Left ventricle myocardium inferior (tissue), 1 donor: Measurements from ENCODE around the gene CDR2L. TPM values are rescaled to one million over a fixed set of nuclear protein-coding genes. Genes with fewer than 3 reads are reported as not detected.
"Not testable (repeated sequence)": the region's sequence is repeated elsewhere in the genome, so short reads cannot be mapped to it uniquely, and the experiment has no call there.

Source experiments
- DNase-seq: peaks from one replicate; pipeline ENCODE4 v3.0.0-alpha.2; 2020
- H3K27ac ChIP-seq: fragments of 200-600 bp; replicated peaks from 2 replicates; pipeline ENCODE4 v1.8.0; 2021
- H3K27me3 ChIP-seq: fragments of 200-600 bp; 2 replicates; pipeline ENCODE4 v1.8.0; 2021; ENCODE audit warnings: low read depth
- H3K36me3 ChIP-seq: fragments of 200-600 bp; 2 replicates; pipeline ENCODE4 v1.8.0; 2021
- H3K4me1 ChIP-seq: fragments of 200-600 bp; 2 replicates; pipeline ENCODE4 v1.8.0; 2021
- H3K4me3 ChIP-seq: fragments of 200-600 bp; 2 replicates; pipeline ENCODE4 v1.8.0; 2021; ENCODE audit warnings: mild to moderate bottlenecking, moderate library complexity
- H3K9me3 ChIP-seq: fragments of 200-600 bp; replicated peaks from 2 replicates; pipeline ENCODE4 v1.8.0; 2021
- CTCF ChIP-seq: fragments of 200-600 bp; IDR thresholded peaks from 2 replicates; pipeline ENCODE4 v1.8.0; 2021; ENCODE audit warnings: antibody characterized with exemption, mild to moderate bottlenecking, borderline replicate concordance
- intact Hi-C: fragments of 100-400 bp; cut with micrococcal nuclease; formaldehyde crosslinking; loops from one replicate; pipeline ENCODE4 v1.11.0; 2022
- total RNA-seq: library from RNA; stranded (reverse); fragmentation: NEBNext Ultra II Directional; extraction: Animal tissue kit (Norgen Biotek cat#: 25700); gene quantifications from one replicate; pipeline ENCODE4 v1.2.1, GENCODE V29; 2021
- donor health status: DM: no; HTN: yes; CAD: no; lungs with severe emphysema.

Gene CDR2L
- total RNA-seq, 1 donor from 2014 or later, result 17.4 TPM

GRCh38 chr17:75001915-75002843 is 14.7 kb downstream of the CDR2L start:
- intact Hi-C loops, result no loop called here
- no peak for TF ChIP-seq CTCF
- peaks cover 68% of the 10 kb centered on the region for H3K36me3 ChIP-seq
- no peaks in the 10 kb centered on the region for H3K27me3 ChIP-seq
- no peak overlapping the region for H3K4me3 ChIP-seq
- no peak overlapping the region for H3K27ac ChIP-seq
- H3K4me1 ChIP-seq, result peaks cover 23% of the 10 kb centered on the region
- no peak for DNase-seq
- no peaks in the 10 kb centered on the region for H3K9me3 ChIP-seq

DNA sequence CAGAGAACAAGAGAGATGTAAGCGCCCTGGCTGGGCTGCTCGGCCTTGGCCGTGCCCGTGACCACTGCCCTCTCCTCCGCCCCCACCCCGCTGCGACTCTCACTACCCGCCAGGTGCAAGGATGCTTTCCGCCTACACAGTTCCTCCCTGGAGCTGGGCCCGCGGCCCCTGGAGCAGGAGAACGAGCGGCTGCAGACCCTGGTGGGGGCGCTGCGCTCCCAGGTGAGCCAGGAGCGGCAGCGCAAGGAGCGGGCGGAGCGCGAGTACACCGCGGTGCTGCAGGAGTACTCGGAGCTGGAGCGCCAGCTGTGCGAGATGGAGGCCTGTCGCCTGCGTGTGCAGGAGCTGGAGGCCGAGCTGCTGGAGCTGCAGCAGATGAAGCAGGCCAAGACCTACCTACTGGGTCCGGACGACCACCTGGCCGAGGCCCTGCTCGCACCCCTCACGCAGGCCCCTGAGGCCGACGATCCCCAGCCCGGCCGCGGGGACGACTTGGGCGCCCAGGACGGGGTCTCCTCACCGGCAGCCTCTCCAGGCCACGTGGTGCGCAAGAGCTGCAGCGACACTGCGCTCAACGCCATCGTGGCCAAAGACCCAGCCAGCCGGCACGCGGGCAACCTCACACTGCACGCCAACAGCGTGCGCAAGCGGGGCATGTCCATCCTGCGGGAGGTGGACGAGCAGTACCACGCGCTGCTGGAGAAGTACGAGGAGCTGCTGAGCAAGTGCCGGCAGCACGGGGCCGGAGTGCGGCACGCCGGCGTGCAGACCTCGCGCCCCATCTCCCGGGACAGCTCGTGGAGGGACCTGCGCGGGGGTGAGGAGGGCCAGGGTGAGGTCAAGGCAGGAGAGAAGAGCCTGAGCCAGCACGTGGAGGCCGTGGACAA is 15.9 kb downstream of the CDR2L start:
- Histone ChIP-seq H3K36me3 (peaks cover 68% of the 10 kb centered on the region), H3K4me1 (peaks cover 18% of the 10 kb centered on the region), H3K27me3 (no peaks in the 10 kb centered on the region), H3K4me3 (no peak overlapping the region), H3K27ac (no peak overlapping the region), H3K9me3 (no peaks in the 10 kb centered on the region)
- intact Hi-C loops, result no loop called here
- no peak for TF ChIP-seq CTCF
- no peak for DNase-seq

- TF ChIP-seq CTCF, result no peak
- H3K27ac ChIP-seq, result no peak overlapping the region
- peaks cover 68% of the 10 kb centered on the region for H3K36me3 ChIP-seq
- H3K27me3 ChIP-seq, result no peaks in the 10 kb centered on the region
- H3K9me3 ChIP-seq, result no peaks in the 10 kb centered on the region
- DNase-seq, result no peak
- intact Hi-C loops, result no loop called here
- H3K4me1 ChIP-seq, result peaks cover 12% of the 10 kb centered on the region
- H3K4me3 ChIP-seq, result no peak overlapping the region
Measured at GRCh38 chr17:75003957-75004355, 16.5 kb downstream of the CDR2L start.

DNA sequence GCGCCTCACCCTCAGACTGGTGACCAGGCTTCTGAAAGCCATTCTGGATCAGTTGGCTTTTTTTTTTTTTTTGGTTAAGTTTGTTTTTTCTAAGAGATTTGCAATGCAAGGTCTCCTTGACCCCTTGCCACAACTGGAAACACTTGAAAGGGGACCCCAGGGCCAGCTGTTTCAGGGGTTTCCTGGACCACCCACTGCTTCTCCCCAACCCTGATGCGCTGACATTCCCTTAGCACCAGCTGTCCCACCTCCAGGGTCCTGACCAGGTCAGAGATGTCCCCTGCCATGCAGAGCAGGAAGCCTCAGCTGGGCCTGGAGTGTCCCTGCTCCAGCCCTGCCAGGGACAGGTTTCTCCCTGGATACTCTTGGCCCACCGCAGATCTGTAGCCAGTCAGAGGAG is 16.9 kb downstream of the CDR2L start:
- no peak for TF ChIP-seq CTCF
- intact Hi-C loops, result no loop called here
- Histone ChIP-seq H3K27me3 (no peaks in the 10 kb centered on the region), H3K36me3 (peaks cover 68% of the 10 kb centered on the region), H3K9me3 (no peaks in the 10 kb centered on the region), H3K4me1 (peaks cover 7% of the 10 kb centered on the region), H3K4me3 (no peak overlapping the region), H3K27ac (no peak overlapping the region)
- DNase-seq, result no peak

- TF ChIP-seq CTCF, result no peak
Measured at GRCh38 chr17:75005291-75005690, 17.9 kb downstream of the CDR2L start.

DNA sequence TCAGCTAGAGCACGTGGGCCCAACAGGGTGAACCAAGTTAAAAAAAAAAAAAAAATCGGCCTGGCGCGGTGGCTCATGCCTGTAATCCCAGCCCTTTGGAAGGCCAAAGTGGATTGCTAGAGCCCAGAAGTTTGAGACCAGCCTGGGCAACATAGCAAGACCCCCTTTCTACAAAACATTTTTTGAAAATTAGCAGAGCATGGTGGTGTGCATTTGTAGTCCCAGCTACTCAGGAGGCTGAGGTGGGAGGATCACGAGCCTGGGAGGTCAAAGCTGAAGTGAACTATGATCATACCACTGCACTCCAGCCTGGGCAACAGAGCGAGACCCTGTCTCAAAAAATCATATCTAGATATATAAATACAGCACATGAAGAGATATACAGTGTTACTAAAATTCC is 18.7 kb downstream of the CDR2L start:
- H3K27ac ChIP-seq, H3K27me3 ChIP-seq, H3K9me3 ChIP-seq, intact Hi-C loops, H3K4me1 ChIP-seq, DNase-seq, H3K4me3 ChIP-seq: not testable (repeated sequence)
- peaks cover 53% of the 10 kb centered on the region for H3K36me3 ChIP-seq

More at GRCh38 chr17:75005291-75005690, 17.9 kb downstream of the CDR2L start:
- peaks cover 59% of the 10 kb centered on the region for H3K36me3 ChIP-seq
- no peaks in the 10 kb centered on the region for H3K4me1 ChIP-seq
- intact Hi-C loops, result no loop called here
- no peak for DNase-seq
- no peak overlapping the region for H3K27ac ChIP-seq
- H3K27me3 ChIP-seq, result no peaks in the 10 kb centered on the region
- H3K4me3 ChIP-seq, result no peak overlapping the region
- H3K9me3 ChIP-seq, result no peaks in the 10 kb centered on the region
